ENCODE measurements around the gene LAMA5. TPM values are rescaled to one million over a fixed set of nuclear protein-coding genes. Genes with fewer than 3 reads are reported as not detected.

Gene LAMA5
- total and polyA plus RNA-seq, 9 donors = 4.7 to 115 (median 42.2) TPM

DNA sequence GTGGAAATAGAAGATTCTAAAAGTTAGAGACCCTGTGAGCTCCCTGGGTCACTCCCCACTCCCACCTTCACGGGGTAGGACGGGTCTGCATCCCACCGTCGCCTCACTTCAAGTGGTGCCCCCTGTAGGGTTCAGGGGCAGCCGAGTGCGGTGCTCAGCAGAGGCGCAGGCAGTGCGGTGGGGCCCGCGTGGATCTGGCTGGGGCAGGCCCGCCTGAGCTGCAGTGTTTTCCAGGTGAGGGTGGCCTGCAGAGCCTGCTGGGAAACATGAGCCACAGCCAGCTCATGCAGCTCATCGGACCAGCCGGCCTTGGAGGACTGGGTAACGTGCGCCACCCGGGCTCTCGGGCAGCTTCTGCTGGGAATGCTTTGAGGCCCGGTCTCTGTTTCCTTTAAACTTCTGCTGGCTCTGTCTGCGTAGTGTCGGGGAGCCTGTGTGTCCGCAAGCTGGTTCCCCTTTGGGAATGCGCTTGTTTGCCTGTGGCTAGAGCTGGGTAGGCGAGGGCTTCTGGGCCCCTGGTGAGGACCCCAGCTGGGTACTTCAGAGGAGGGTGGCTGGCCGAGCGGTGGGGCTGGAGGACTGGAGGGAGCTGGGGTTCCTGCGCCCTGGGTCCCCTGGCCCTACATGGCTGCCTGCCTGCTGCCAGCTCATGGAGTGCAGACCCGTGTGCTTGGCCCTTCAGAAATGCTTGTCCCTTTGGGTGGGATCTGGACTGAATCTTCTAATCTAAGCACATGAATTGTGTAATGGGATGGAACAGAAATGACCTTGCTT is 60.5 kb downstream of the LAMA5 start:
- intact Hi-C loops (cut with DNase I) = loop anchor here in 2 of 4 donors (10.0 kb wide), 2 partner anchors 58 to 292 kb away; partner anchors contain the start of gene LAMA5 (in 1 of the 2)
- no peaks in the 10 kb centered on the region for H3K36me3 ChIP-seq
- no peak overlapping the region for H3K27ac ChIP-seq
- no peak for TF ChIP-seq EP300 (IDR thresholded peaks at IDR 0.05)
- TF ChIP-seq, protein P1, sequence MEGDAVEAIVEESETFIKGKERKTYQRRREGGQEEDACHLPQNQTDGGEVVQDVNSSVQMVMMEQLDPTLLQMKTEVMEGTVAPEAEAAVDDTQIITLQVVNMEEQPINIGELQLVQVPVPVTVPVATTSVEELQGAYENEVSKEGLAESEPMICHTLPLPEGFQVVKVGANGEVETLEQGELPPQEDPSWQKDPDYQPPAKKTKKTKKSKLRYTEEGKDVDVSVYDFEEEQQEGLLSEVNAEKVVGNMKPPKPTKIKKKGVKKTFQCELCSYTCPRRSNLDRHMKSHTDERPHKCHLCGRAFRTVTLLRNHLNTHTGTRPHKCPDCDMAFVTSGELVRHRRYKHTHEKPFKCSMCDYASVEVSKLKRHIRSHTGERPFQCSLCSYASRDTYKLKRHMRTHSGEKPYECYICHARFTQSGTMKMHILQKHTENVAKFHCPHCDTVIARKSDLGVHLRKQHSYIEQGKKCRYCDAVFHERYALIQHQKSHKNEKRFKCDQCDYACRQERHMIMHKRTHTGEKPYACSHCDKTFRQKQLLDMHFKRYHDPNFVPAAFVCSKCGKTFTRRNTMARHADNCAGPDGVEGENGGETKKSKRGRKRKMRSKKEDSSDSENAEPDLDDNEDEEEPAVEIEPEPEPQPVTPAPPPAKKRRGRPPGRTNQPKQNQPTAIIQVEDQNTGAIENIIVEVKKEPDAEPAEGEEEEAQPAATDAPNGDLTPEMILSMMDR (IDR thresholded peaks at IDR 0.05) = no peak
- no peak for TF ChIP-seq POLR2A (IDR thresholded peaks at IDR 0.05)
- 85 to 90% (median 87%) methylated on average over 23 to 27 of the region's 27 CpGs for WGBS, 3 donors
- no peaks in the 10 kb centered on the region for H3K9me3 ChIP-seq
- no peaks in the 10 kb centered on the region for H3K27me3 ChIP-seq
- H3K4me3 ChIP-seq = no peak overlapping the region
- no peak for DNase-seq
- H3K4me1 ChIP-seq (ENCODE audit: insufficient read depth) = peaks cover 11% of the 10 kb centered on the region

DNA sequence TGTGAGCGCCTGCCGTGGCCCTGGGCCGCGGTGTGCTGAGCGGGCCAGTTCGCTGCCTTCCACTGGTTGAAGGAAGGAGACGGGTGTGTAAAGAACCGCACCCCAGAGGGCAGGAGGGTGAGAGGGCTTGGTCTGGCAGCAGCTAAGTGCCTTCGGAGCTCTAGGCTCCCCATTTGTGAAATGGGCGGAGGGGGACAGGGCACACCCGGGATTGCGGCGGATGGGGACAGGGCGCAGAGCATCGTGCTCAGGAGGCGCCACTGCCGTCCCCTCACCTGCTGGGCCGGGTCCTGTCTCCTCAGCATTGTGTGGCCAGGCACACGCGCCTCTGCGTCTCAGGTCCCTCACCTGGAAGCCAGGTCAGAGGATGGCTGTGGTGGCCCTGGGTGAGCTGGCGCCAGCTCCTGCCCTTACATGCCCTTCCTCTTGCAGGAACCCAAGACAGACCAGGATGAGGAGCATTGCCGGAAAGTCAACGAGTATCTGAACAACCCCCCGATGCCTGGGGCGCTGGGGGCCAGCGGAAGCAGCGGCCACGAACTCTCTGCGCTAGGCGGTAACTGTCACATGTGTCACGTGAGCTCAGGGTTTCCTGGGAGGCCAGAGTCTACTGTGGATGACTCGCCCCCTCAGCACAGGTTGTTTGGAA is 61.2 kb downstream of the LAMA5 start:
- Histone ChIP-seq H3K4me3 (no peak overlapping the region), H3K36me3 (no peaks in the 10 kb centered on the region), H3K27ac (no peak overlapping the region), H3K27me3 (no peaks in the 10 kb centered on the region), H3K9me3 (no peaks in the 10 kb centered on the region), H3K4me1 (ENCODE audit: insufficient read depth) (peaks cover 11% of the 10 kb centered on the region)
- intact Hi-C loops (cut with DNase I) = loop anchor here in 2 of 4 donors (10.0 kb wide), 2 partner anchors 59 to 291 kb away; partner anchors contain the start of gene LAMA5 (in 1 of the 2)
- WGBS, 3 donors = 84 to 86% (median 84%) methylated on average over 33 of the region's 33 CpGs
- TF ChIP-seq POLR2A (IDR thresholded peaks at IDR 0.05) (no peak), EP300 (IDR thresholded peaks at IDR 0.05) (no peak)
- TF ChIP-seq, protein P1 (IDR thresholded peaks at IDR 0.05) = no peak
- DNase-seq = no peak

DNA sequence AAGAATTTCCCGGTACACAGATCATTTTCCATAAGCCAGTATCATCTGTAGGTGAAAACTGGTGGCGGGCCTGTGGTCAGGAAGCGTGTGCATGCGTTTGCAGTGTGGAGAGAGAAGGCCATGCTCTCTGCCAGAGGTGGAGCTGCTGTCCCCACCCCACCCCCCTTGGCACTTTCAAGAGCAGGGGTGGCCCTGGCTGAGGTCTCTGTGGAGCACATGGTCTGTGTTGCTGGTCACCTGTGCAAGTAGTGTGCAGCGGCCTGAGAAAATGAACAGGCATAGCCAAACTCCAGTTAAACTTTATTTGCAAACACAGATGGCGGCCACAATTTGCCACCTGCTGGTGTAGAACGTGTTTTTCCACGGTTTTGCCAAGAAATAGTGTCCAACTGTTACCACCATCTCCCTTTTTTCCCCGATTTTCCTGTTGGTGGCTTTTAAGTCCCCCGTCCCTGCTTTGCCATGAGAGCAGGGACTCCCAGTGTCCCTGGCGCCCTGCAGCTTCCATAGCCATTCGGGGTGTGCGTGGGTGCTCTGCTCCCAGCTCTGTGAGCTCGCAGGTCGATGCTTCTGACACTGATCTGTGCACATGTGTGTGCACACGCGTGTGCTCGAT is 61.9 kb downstream of the LAMA5 start:
- Histone ChIP-seq H3K4me3 (no peak overlapping the region), H3K9me3 (no peaks in the 10 kb centered on the region), H3K4me1 (ENCODE audit: insufficient read depth) (peaks cover 11% of the 10 kb centered on the region), H3K27me3 (no peaks in the 10 kb centered on the region), H3K36me3 (no peaks in the 10 kb centered on the region), H3K27ac (no peak overlapping the region)
- 77 to 81% (median 78%) methylated on average over 18 of the region's 18 CpGs for WGBS, 3 donors
- no peak for DNase-seq
- intact Hi-C loops (cut with DNase I) = loop anchor here in 2 of 4 donors (10.0 kb wide), 2 partner anchors 60 to 290 kb away; partner anchors contain the start of gene LAMA5 (in 1 of the 2)
- TF ChIP-seq POLR2A (IDR thresholded peaks at IDR 0.05) (no peak), EP300 (IDR thresholded peaks at IDR 0.05) (no peak)
- TF ChIP-seq, protein P1 (IDR thresholded peaks at IDR 0.05) = no peak

Measured in ovary (tissue), 9 donors.